NCI-H345 treated with DMSO at 0.1 percent for 48 hours (cell line): ENCODE results near the gene UROS.

Experiments used
- DNase-seq: peaks from one replicate; lab custom pipeline; 2025; ENCODE audit not compliant: unreplicated experiment; lab: John Stamatoyannopoulos, UW

The UROS gene

DNA sequence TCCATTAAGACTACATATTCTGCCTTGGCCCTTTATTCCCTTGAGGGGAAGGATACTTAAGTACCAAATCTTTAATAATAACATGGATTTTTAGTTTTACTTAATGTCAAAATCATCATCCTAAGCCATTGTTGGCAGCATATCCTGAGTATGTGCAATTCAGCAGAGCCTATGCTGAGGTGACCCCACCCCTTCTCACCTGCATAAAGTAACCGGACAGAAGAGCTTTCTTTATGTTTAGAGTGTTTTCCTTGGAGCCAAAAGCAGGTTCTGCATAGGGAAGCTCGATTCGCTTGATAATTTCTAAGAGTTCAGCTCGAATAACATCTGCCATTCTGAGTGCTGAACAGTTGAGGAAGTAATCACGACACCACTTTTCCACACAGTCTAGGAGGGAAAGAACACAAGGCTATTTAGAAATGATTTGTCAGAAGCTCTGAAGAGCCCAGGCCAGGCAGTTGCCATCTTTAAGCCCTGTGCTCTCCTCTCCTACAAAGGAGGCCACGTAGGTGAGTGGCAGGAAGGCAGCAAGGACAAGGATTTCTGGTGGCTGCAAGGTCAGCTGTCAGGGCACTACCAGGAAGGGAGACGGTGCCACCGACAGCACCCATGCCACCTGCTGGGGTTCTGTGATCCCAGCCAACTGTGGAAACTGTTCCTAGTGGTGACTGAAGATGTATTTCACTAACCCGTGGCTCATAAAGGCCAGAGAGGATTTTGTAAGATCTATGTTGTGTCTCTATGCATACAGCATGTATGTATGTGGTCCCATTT is 15.9 kb upstream of the UROS start:
- DNase-seq = no peak

DNA sequence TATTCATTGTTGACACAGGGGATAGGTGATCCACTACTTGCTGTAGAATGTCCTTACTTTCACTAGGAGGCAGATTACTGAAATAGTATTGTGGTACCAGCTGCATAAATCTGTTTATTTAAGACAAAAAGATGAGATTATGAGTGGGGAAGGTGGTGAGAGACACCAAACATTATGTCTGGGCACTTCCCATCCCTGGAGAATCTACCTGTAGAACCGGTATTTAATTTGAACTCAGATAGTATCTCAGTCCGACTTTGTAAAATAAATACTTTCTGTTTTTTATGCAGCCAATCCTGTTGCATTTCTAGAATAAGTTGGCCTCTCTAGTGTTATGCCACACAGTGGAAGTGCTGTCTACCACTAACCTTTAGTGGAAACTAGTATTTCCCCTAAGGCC is 13.7 kb upstream of the UROS start:
- no peak for DNase-seq

DNA sequence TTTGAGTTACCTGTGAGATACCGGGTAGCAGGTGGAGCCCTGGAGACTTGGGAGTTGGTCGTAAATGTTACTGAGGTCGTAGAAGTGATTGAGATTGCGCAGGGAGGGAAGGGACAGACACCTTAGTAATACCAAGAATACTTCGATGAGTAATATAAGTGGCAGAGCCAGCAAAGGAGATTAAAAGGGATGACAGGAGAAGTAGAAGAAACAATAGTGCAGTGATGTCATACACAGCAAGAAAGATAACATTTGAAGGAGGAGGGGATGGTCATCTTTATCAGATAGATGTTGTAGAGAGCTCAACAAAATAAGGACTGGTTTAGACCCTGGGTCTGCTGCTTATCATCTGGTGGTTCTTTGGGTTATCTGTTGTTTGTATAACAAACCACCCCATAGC is 5.3 kb upstream of the UROS start:
- DNase-seq = no peak

DNA sequence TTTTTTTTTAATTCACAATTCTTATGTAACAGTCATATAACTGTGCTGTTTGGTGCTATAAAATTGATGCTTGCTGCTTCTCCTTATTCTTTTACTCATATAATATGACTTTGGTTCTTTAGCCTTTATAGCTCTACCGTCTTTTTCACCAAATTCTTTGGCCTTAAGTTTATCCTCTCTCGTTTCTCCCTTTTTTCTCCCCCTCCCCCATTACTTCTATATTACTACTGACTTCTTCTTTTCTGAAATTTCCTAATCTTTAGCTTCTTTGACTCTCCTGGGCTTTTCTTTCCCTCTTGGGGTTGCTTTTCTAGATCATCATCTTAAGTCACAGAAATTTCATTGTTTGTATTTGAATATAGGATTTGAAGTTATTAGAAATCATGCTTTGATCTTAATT is 4.1 kb upstream of the UROS start:
- DNase-seq = no peak

DNA sequence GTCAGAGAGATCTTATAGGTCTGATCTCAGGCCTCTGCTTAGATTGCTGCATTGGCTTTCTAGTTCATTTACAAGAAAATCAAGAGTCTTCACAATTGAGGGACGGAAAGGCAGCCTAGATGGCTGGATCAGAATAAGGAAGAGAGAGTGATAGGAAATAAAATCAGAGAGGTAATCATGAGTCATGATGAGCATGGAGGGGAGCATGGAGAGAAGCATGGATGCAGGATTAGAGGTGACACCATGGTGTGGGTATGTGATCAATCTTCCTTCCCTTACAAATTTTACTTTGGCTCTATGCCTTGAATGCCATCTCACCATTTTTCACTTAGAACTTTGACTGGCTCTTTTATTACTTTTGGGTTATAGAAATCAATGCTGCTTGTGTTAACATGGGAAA is 1.7 kb upstream of the UROS start:
- no peak for DNase-seq

DNA sequence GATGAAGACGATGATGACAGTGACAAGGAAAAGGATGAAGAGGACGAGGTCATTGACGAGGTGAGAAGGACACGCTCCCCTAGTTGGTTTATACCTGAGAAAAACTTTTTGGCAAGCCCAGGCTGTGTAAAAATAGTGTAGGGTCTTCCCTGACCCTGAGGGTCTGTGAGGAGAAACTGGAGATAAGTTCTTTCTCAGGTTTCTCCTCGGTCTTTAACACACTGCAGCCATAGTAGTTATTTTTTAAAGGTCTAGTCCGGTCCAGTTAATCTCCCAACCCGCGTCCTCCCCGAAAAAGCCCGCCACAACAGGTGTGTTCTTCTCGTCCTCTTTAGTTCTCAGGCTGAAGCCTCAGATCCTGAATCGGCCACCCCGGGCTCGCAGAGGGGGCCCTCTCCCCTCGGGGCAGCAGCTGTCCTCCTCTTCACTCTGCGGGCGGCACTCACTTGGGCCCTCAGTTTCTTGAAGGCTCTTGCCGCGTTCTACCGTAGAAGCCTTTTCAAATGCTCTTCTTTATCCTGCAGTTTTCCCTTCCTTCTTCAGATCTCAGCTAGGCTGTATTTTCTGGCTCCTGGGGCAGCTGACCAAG is 699 bp upstream of the UROS start:
- DNase-seq = no peak

DNA sequence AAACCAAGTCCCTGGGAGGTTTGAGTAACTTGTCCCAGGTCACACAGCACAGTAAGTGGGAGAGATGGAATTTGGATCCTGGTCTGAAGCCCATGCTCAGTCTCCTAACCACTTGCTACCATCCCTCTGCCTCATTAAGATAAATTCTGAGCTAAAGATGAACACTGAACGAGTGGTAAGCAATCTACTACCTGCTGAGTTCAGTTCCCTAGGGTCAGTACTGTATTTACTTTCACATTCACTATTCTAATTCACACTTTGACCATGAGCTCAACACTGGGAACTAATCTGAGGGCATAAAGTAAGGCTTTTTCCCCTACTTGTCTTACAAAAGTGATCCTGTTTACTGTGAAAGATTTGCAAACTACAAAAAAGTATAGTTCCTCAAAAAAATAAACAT is 2.4 kb downstream of the UROS start:
- no peak for DNase-seq

DNA sequence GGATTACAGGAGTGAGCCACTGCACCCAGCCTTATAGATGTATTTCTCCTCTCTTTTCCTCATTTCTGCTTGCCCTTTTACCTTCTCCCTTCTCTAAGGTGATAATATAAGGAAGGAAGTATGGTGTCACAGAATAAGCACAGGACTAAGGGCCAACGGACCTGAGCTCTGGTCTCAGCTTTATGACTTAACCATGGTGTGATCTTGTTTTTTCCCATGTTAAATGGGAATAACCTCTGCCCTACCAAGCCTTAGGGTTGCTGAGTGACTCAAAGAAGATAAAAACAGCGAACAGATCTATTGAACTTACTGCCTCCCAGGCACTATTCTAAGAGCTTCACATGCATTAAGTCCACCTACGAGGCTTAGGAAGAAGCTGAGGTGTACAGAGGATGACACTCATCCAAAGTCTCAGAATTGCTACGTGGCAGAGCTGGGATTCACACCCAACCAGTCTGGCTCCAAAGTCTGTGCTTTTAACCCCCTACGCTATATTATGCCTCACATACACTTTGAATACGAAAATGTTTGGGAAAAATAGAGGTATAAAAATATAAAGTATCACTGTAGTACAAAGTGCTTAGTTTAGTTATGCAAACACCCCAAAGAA is 5.6 kb downstream of the UROS start:
- no peak for DNase-seq

DNA sequence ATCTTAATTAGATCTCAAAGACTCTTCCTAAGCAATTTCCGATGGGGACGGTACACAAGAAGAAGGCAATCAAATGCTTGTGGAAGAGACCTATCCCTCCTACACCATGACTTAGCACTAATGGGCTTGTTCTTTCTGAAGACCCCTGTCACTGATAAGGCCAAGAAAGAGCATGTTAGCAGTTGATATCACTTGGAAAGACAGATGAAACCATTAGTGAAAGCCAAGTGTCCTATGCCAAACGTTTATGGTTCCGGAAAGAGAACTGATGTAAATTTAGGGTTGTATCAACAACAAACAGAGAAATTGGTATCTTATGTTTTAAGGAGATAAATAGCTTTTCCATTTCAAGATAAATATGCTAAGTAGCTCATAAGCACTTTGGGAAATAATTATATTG is 6.5 kb downstream of the UROS start:
- DNase-seq = no peak

DNA sequence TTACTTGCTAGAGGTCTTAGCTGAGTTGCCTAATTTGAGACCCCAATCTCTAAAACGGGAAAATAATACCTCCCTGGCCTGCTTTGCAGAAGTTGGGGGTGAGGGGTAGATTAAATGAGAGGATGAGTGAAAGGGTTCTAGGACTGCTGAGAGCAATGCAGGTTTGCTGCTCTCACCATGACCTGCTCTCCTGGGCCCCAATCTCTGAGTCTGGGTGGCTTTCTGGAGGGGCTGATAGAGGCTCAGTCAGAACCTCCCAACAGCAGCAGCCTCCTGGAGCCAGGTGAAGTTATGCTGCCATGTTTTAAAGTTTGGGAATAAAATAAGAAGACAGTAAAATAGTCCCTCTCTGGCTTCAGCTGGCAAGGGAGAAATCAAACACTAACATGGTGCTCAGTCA is 7.3 kb downstream of the UROS start:
- DNase-seq = no peak

DNA sequence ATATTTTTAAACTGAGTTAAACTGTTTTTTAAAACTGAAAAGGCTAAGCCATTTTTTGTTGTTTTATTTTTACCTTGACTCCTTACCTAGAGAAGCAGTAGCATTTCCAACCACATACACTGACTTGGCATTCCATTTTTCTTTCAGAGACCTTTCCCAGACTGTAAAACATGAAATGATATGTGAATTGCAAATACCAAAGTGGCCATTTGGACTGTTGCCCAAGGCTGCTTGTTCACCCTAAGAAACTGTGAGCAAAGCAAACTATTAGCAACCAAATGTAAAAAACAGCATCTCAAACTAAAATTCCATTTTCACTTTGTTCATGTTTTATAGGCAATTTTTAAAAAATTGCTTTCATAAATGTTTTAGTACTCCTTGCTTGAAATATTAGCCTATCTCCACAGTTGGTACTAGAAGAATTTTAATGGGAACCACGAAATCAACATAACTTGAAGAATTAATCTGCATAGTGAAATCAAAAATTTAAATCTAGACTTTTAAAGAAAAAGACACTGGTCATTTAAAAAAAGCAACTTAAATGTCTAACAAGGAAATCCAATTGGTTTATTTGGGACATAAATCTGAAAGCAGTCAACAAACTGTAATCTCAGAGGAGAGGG is 10.8 kb downstream of the UROS start:
- no peak for DNase-seq

DNA sequence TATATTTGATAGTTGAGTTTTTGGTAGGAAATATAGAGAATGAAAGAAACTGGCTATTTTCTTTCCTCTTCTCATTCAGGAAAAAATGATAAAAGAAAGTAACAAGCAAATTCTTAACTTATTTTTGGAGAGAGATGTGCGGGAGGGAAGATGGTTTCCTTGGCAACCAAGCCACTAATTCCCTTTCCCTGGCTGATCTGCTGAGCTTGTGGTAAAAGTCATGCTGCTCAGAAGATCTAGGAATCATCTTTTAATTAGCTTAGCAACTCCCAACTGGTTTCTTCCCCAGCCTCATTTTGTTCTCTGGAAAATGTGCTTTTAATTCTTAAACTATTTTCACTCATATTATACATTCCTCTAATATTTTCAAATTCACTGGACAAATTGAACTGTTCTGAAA is 11.8 kb downstream of the UROS start:
- no peak for DNase-seq

DNA sequence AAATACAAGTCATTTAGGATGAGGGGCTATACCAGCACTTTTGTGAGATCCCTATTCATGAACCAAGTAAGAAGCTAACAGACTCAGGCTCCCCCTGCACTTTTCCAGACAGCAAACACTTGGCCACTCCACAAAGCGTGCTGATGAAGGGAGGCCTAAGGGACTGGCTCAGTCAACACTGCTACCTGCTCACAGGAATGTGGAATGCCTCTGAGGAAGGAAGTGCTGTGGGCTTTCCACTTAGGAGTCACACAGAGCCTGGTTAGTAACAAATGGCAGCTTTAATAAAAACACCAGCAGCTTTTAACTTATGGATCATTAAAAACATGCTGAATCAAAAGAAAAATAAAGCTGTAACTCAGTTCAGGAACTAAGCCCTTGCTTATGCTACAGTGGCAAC is 15.0 kb downstream of the UROS start:
- no peak for DNase-seq

DNA sequence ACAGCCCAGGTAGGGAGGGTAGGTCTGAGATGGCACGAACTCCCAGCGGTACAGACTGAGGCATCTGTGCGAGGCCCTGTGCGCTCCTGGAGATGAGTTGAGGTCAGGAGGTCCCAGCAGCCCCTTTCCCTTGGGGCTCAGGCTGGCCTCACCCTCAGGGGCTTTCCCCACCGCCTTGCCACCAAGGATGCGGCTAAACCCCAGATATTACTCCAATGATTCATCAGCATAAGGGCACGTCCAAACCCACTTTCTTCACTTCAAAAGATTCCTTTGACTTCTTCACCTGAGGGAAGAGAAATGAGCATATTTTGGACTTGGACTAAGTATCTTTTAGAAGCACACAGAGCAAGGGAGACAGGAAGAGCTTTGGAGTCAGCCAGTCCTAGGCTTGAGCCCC is 20.3 kb downstream of the UROS start:
- no peak for DNase-seq

DNA sequence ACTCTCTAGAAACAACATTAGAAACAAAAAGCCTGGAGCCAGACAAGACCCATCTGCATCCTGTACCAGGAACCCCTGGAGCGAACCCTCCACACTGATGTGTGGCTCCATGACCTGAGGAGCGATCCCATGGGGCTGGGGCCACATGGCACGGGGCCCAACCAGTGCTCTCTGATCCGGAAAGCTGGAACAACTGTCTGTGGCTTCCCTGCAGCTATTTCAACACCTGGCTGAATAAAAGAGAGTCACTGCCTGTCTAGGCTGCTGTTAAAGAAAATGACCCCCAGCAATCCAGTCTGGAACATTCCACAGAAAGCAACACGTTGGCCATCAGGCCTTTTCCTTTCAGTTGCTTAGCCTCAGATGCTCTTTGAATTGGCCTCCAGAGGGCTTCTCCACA is 20.9 kb downstream of the UROS start:
- no peak for DNase-seq

DNA sequence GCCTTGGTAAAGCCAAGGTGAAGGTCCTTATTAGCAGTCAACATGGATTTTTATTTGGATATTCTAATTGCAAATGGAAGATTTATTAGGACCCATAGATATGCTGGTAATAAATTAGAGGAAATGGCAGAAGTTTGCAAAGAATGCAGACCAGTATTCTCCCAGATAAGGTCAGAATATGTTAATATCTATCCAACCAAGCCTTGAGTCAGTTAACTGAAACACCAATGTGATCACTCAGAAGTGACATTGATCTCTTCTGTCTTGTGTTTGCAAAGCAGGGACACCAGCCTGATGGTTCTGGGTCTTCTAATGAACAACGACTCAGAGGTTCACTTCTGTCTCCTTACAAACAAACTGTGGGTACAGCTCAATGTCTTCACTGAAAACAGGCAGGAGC is 21.5 kb downstream of the UROS start:
- DNase-seq = no peak

DNA sequence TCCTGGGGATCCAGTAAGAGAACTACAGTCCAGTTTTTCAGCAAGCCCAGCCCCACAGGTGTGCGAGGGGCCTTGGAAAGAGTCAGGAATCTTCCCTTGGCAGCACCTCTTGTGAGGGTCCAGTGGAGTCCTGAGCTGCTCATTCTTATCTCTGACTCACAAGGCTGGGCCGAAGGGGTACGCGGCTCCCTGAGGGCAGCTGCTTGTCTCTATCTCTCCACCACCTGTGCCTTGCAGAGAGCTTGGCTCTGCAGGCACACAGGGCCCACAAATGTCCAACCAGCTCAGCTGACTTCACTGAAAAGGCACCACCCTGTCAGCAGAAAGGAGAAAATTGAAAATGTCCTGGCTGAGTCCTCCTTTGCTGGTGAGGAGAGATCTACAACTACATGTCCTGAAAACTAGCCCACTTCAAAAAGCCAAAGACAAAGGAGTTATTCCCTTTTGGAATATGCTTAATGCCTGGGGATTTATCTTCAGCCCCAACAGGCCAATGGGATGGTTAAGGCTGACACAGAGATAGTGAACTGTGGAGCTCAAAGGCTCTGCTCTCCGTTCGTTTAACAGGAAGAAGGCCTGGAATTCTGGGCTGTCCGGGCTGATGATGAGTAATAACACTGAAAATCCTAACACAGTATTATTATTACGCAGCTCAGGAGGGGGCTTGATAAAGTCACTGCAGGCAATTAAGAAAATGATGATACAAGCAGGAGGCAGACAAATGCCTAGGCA is 23.4 kb downstream of the UROS start:
- no peak for DNase-seq

DNA sequence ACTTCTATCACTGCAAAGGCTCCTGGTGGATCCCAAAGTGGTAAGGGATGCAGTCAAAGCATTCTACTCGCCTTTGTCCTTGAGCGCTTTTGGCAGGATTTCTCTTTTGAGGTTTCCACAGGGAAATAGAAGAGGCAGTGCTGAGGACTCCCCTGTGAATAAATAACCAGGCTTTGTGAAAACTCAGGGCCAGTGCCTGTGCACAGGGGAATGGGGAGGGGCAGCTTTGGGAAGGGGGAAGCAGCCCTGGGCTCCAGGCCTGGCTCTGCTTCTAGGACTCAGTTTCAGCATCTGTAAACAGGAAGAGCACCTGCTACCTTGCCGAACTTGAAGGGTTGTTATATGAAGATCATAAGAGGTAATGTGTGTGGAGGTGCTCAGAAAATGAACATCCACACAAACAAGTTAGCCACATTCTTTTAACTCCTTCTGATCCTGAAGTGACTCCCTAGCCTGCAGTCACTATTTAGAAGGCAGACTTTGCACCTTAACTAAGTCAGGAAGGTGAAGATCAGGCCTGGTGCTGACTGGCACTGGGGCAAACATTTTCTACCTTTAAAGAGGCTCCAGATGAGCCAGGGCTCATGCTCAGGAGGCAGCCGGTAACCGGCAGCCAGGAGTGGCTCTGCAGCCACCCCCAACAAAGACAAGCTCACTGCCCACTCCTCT is 24.9 kb downstream of the UROS start:
- no peak for DNase-seq

DNA sequence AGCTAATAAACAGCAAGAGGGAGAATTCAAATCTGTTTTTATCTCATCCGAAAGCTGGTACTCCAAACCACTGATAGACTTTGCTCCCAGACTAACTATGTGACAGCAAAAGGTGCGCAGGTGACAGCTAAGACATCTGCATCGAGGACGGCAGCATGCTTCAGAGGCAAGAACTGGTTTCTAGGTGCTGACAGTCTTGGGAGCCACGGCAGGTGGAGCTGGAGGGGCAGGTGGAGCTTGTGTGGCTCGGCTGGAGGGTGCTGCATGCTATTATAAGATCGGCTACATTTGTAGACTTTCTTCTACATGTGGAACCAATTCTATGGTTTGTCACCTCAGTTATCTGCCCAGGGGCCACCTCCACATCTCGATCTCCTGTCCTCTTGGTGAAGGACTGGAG is 25.6 kb downstream of the UROS start:
- DNase-seq = no peak

DNA sequence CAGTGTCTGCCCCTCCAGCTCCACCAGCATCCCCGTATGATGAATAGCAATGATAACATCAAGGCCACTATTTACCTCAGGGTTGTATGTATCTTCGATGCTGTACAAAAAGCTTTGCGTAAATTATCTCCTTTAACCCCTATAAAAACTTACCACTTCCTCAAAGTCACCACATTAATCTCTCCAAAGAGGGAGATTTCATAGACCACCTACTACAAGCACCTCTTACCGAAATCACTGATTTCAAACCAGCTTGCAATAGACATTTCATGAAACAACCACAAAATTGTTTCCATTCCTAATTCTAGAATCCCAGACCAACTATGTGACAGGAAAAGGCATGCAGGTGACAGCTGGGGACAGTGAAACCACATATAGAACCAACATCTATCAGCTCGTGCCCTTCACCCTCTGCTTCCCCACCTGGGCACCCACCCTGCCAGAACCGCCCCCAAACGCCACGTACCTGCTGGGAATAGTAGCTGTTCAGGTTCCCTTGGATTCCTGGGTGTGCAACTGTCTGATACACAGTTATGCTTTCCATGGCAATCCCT is 27.3 kb downstream of the UROS start:
- no peak for DNase-seq

DNA sequence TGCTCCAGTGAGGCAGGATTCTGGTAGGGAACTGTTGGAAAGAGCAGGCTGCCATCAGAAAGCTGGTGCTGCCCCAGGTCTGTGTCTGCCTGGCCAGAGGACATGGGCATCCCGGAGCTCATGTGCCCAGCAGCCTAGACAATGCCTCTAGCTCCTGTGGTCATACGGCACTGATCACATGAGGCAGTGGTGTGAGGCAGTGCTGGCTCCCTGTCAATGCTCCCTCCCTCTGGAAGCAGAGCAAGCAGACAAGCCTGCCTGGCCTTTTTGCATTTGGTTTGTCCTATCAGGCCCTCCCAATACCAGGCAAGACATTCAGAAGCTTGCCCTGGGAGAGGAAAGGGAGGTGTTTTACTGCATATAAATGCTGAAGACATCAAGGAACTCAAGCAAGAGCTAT is 27.9 kb downstream of the UROS start:
- DNase-seq = no peak
